GM21526 (cell line): Measurements from ENCODE around the gene ERN1.
"Not testable (repeated sequence)": the region's sequence is repeated elsewhere in the genome, so short reads cannot be mapped to it uniquely, and the experiment has no call there.

Experiments used
- ATAC-seq: cut with Tn5 transposase; IDR thresholded peaks from one replicate; pipeline ENCODE4 v1.9.1; 2021; ENCODE audit warnings: moderate library complexity; ENCODE audit not compliant: unreplicated experiment, low FRiP score

The ERN1 gene

DNA sequence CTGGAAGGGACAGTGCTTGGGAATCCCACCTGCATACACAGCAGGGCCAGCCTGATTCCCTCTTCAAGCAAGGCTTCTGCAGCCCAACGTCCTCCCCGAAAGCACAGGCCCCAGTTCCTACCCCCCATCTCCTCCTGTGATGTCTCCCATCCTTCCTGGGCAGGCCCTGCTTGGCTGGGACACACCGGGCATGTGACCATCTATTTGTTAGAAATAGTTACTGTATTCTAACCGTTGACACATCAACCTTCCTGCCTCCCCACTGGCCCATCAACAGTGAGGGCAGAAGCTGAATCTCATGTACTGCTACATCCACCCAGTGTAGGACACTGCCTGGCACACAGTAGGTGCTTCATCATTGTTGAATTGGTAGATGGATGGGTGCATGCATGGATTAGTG lies 121.1 kb downstream of the ERN1 start:
- ATAC-seq = no peak

DNA sequence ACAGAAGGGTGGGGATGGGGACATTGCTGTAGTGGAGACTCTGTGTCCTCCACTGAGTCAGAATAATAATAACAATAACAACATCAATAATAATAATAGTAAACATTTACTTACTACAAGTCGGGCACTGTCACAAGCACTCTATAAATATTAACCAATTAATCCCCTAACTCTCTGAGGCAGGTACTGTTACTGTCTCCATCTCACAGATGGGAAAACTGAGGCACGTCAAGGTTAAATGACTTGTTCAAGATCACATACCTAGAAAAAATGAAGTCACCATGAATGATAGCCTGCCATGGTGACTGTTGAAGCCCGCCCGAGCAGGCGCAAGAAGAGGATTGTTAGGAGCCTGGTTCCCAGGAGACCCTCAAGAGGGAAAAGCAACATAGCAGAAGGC lies 121.6 kb downstream of the ERN1 start:
- no peak for ATAC-seq

DNA sequence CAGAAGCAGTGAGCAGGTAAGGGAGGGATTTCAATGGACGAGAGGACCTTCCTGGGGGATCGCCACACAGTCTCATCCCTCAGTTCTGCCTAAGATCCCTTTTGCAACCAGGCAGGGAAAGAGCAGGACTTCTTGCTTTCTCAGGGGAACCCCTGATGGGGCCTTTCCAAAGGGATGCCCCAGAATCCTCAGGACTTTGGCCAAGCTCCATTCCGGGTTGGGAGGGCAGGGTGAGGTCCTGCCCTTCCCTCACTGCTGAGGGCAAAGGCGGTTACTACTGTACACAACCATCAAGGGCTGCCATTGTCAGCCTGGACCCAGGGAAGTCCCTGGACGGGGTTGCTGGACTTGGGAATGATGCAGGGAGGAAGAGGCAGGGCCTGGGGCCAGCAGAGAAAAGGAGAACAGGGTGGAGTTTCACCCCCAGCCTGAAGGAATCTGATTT lies 122.1 kb downstream of the ERN1 start:
- ATAC-seq = no peak

DNA sequence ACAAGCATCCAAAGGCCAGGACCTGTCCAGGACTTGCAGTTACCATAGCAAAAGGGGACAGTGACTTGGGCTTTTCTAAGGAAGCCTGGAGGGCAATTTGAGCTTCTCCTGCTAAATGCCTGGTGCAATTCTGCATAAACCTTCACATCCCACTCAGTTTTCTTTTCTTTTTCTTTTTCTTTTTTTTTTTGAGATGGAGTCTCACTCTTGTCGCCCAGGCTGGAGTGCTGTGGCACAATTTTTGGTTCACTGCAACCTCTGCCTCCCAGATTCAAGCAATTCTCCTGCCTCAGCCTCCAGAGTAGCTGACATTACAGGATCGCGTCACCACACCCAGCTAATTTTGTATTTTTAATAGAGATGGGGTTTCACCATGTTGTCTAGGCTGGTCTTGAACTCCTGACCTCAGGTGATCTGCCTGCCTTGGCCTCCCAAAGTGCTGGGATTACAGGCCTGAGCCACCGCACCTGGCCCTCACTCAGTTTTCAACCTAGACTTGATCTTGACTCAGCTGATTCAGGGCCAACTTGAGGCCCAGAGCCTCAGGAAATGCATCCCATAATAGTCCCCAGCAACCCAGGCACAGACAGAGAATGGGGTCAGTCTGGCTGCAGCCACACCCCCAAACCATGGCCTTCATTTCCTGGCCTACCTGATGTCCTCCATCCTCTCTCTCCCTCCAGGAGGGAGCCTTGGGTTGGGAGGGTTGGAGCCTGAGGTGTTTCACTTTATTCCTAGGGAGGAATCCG lies 122.7 kb downstream of the ERN1 start:
- ATAC-seq = not testable (repeated sequence)

DNA sequence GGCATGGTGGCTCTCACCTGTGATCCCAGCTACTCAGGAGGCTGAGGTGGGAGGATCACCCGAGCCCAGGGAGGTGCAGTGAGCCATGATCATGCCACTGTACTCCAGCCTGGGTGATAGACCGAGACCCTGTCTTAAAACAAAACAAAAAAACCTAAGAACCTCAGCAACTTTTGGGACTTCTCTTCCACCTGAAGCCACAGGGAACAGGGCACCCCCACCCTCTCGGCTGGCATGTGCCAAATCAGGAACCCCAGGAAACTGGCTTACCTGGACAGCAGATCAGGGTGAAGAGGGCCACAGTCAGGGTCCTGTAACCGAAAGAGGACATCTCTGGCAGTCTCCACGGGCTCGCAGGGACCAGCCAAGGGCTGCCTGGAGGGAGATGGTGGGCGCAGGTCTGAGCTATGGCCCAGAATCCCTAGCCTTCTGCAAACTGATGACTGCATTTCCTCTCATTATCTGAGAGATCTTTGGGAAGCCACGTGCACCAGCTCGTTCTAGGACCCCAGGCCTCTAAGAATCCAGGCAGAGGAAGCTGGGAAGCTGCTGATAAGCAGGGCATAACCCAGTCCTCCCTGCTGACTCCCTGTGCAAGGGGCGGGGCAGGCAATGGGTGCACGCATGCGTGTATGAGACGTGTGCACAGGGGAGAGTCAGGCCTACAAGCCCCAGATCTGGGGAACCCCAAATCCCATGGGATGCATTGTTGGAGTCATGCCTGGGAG lies 123.4 kb downstream of the ERN1 start:
- no peak for ATAC-seq

DNA sequence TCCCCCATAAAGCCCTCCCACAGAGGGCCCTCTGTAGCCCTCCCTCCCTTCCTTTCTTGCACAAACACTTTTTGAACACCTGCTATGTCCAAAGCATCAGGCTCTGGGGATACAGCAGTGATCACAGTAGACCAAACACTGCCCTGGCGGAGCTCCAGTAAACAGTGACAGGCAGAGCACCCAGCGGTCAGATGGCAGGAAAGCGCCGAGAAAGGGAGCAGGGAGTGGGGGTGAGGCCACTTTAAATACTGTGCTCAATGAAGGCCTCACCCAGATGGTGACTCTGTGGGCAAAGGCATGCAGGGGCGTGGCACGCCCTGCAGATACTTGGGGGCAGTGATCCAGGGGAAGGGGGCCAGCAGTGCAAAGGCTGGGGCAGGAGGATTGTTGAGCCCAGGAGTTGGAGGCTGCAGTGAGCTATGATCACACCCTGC lies 124.2 kb downstream of the ERN1 start:
- ATAC-seq = no peak

DNA sequence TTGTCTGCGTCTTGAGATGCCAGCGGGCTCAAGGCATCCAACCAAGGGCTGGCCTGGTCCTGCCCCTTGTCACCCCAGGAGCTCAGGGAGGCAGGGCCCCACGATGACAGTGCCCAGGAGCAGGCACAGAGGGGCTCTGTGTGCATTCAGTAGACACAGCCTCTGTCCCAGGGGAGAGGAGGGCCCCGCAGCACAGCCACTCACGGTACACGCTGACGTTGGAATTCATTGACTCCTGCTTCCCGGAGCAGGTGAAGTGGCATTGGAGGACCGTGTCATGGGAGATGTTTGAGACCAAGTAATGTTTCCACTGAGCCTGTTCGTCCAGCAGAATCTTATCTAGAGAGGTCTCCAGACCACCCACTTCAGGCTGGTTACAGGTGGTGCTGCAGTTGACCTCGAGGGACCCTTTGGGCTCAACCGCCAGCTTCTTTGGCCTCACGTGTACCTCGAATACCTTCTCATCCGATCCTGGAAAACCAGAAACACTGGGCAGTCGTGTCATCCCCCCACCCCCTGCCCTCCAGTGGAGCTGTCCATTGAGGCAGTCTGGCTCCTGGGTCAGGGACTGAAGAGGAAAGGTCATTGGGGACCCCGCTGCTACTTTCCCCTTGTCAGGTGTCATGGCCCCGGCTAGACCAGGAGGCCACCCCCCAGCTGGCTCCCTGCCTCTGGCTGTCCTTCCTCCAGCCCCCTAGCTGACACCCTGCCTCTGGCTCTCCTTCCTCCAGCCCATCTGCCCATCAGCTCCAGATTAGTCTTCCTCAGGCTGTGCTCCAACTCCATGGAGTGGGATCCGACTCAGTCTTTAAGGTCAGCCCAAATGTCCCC lies 124.8 kb downstream of the ERN1 start:
- no peak for ATAC-seq

DNA sequence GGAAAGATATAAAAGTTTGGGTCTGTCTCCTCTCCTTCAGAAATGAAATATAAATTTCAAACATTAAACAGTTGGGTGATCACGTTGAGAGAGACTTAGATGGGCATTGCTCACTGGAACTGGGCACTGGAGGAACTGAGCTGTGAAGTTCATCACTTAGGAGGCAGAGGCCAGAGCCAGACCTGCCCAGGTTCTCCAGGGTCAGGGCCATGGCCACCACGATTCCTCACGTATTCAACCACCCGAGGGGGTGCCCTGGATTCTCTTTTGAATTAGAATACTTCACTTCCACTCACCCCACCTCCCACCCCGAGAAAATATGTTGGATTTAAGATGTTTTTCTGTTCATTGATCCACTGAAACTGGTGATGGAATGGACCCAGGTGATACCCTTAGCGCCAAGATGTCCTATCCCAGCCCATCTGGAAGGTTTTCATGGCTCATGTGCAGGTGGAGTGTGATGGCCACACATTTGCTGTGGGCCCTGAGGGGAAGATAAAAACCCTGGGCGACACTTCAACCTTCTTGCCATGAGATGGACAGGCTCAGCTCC lies 125.7 kb downstream of the ERN1 start:
- ATAC-seq = no peak

DNA sequence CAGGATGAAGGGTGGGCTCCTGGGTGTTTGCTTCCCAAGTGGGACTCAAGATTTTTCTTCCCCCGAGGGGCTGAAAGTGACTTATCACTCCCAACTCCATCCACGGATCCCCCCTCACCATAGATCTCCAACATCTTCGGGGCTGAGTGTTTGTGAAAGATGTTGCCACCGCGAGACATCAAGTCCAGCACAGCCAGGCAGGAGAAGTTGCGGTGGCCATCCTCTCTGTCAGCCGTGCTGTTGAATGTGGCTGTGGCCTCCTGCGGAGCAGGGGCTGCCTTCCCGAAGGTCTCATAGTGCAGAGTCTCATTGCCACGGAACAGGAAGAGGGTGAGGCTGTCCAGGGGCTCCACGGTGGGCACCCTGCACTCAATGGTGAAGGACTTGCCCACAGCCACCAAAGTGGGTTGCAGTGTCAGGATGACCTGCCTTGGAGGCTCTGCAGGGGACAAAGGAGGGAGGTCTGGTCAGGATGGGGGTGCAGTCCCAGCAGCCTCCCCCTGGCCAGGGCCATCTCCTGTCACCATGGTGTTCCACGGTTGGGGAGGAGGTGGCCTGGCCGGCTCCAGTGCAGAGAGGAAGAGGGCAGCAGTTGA lies 126.3 kb downstream of the ERN1 start:
- ATAC-seq = no peak

DNA sequence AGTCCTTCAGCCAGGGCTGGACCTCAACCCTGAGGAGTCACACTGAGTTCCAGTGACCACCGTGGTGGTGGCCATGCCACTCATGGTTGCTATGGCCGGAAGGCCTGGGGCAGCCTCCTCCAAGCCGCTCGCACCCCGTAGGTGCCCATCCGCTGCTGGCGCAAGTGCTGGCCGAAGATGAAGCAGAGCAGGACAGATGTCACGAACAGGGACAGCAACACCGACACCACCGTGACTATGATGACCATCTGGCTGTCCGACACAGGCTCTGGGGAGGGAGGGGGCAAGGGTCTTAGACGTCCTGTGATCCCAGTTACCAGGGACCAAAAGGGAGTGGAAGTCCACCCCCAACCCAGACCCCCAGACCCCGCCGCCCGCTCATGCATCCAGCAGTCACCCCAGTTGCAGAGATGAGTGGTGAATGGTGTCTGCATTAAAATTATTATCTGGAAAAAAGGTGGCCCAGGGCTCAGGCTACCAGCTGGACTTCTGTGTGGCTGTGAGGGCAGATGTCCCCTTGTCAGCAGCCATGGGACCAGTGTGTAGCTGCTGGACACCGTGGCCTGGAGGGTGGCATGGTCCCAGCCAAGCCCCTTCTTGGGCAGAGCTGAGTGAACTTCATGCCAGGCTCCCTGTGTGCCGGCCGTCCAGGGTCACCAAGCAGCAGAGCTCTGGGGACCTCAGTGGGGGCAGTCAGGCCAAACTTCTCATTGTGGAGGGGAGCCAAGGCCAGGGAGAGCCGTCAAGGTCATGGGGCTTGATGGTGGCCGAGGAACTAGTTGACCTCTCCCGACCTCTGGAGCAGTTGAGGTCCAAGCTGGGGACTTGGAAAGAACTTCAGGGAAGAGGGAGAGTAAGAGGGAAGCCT lies 127.1 kb downstream of the ERN1 start:
- ATAC-seq = no peak

DNA sequence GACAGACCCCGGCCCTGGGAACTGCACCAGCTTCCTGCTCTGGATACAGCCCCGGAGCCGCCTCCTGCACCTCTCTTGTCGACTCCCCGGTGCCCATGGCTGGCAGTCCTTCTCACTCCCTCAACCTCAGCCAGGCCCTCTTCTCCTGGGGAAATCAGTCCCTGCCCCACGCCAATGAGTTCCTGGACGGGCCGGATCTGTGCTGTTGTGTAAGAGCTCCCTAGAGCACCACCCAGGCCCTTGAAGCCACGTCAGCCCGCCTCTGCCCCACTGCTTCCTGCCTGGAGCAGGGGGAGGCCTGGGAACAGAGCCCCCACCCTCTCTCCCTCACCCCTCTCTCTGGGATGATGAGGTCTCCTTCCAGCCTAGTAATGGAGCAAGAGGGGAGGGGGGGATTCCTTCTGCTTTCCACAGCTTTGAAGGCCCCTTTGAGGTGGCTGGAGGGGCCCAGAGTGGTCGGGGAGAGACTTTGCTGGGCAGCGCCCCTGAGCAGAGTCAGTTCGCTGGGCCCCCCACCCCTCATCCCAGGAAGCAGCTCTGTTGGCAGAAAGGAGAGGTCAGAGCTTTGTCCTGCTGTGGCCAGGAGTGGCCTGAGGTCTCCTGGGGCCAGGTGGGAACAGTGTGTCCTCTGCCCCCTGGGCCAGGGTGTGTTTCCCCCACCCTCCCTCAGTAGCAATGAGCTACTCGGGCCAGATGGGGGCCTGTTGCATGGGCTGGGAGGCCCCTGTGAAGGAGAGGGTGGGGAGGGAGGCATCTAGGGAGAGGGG lies 128.0 kb downstream of the ERN1 start:
- ATAC-seq = no peak

DNA sequence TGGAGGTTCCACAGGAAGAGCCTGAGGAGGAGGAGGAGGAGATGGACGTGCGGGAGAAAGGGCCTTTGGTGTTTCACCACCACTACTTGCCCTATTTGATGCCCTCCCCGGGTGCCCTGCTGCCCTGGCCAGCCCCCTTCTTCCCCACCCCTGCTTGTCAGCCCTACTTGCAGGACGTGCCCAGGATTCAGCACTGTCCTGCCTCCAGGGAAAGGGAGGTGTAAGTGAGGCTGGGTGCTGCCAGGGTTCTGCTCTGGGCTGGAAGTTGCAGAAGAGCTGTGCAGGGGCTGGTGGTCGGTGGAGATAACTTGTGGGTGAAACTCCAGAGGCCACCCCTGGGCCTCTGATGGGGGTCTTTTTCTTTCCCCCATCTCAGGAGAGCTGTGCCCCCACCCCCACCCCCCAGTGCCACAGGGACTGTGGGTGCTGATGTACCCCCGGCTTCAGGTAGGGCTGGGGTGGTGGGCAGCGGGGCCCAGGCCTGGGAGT lies 128.8 kb downstream of the ERN1 start:
- no peak for ATAC-seq

DNA sequence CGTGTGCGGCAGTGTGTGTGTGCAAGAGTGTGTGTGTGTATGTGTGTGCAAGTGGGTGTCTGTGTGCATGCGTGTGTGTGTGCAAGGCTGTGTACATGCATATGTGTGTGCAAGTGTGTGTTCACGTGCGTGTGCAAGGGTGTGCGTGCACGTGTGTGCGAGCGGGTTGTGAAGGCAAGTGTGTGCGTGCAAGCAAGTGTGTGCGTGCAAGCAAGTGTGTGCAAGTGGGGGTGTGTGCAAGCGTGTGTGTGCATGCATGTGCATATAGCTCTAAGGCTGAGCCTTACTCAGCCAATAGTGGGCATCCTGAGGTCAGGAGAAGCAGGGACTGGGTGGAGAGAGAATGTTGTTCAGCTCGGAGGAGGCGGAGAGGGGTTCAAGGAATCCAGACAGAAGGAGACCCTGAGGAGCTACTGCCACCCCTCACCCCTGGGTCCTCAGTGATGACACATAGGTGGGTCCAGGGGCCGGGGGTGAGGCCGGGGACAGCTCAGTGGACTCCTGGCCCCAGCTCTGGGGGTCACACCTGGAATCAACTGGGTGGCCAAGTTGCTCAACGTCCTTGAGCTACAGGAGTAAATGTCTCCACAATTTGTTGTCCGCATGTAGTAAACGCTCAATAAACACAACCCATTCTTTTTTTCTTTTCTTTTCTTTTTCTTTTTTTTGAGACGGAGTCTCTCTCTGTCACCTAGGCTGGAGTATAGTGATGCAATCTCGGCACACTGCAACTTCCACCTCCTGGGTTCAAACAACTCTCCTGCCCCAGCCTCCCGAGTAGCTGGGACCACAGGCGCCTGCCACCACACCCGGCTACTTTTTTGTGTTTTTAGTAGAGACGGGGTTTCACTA lies 130.0 kb downstream of the ERN1 start:
- ATAC-seq = no peak

DNA sequence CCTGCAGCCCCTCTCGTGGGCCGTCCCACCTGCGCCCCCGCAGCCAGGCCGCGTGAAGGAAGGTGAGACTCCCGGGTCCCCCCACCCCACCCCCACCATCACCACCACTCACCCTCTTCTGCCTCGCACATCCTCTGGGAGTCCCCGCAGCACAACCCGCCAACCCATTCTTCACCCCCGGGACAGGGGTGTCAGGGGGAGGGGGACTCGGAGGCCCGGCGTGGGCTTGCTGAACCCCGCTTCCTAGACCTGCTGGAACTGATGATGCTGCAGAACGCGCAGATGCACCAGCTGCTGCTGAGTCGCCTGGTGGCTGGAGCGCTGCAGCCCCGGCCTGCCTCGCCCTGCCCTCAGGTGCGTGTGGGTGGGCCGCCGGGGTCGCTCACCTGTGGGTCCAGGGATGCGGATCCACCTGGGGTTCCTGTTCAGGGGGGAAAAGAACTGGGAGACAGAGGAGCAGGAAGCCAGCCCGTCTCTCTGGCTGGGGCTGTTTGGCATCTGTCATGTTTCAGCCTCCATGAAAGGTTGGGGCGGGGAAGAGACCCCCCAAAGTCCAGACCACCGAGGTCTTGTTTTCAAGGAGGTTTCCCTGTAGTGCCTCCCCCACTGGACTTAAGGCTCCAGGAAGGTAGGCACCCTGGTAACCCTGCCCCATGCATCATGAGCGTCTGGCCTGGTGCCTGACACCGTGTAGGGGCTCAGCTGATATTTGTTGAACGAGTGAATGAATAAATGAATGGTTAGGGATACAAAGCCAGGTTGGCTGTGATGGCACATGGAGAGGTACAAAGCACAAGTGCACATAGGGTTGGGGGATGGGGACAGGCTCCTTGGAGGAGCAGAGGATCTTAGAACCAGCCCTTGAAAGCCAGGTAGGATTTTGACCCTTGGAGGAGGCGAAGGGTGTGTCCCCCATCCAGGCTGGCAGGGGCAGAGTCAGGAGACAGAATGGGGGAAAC lies 130.9 kb downstream of the ERN1 start:
- no peak for ATAC-seq

DNA sequence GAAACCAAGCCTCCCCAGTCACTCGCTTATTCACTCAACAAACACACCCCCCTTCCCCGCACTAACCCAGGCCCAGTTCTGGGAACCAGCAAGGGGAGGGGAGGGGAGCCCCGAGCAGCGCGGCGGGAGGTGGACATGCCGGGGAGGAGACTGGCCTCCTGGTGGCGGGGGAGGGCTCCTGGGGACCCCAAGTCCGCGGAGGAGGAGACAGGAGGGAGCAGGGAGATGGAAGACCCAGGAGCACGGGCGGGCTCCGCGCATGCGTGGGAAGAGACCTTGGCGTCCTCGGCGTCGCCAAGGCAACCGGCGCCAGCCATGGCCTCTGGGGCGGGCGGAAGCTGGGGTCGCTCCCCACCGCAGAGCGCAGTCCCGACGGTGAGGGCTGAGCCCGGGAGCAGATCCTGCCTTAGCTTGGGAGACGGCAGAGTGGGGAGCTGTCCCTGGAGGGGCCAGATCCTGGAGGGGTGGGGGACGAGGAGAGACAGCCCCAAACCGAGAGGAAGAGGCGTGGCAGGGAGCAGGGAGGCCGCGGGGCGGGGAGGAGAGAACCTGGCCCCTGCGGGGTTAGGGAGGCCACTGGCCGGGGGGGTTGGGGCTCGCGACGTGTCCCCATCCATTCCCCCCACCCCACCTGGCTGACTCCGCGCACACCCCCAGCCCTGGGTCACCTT lies 131.8 kb downstream of the ERN1 start, which contains the start of gene PRR29:
Gene PRR29 (plus strand): TSS at position 302 of the 671 bp plus-strand sequence. CDS start 14 bp downstream, at position 316.
- no peak for ATAC-seq
